T follicular helper cell (primary cell): ENCODE data around the gene SLC39A7.
A peak's percentile ranks its signal among the peaks of the same experiment; 100 is the strongest.

Experiments used
- DNase-seq: peaks from one replicate; pipeline ENCODE4 v3.0.0-alpha.2; 2020; ENCODE audit warnings: low read depth
- total RNA-seq, 2 experiments: gene quantifications; one replicate each; lab custom pipeline; 2026; lab: John Stamatoyannopoulos, UW

The SLC39A7 gene, protein sequence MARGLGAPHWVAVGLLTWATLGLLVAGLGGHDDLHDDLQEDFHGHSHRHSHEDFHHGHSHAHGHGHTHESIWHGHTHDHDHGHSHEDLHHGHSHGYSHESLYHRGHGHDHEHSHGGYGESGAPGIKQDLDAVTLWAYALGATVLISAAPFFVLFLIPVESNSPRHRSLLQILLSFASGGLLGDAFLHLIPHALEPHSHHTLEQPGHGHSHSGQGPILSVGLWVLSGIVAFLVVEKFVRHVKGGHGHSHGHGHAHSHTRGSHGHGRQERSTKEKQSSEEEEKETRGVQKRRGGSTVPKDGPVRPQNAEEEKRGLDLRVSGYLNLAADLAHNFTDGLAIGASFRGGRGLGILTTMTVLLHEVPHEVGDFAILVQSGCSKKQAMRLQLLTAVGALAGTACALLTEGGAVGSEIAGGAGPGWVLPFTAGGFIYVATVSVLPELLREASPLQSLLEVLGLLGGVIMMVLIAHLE
- 67.4 to 94.3 reads per million in 2 experiments for total RNA-seq

DNA sequence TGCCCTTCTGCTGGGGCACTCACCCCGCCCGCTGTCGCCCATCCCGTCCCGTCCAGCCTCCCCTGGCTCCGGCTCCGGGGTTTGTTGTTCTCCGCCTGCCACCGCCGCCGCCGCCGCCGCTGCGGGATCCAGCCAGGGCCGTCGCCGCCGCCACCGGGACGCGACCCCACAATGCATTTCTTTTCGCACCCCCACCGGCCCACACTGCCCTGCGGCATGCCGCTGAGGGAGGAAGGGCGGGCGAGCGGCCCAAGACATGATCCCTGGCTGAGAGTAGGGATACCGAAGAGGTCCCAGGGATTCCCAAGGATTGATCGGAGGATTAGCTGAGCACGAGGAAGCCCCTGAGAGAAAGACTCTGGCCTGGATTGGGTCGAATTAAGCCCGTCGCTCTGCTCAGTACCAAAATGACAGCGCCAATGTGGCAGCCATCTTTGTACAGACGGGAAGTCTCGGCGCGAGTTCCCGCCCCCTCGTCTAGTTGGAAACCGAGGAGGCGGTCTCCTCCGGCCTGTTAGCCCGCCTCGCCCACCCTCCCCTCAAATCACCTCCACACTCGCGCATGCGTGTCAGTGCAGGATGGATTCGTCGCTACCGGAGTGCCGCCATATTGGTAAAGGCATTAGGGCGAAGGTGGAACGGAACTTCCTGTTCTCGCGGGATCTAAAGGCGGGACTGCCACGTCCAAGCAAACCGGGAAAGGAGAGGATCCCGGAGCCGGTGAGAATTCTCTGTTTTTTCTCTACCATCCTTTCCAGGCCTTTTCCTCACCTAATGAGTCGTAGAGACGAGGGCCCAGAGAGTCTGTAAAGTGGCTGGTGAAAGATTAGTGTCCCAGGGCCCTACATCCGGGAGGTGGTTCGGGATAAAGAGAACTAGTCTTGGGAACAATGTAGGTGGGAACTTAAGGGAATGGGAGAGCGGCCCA, at the start of gene SLC39A7, which contains the start of gene RXRB:
Gene SLC39A7 (plus strand): TSS at position 649 of the 928 bp plus-strand sequence. CDS start 379 bp downstream, outside the sequence.
Gene RXRB (minus strand): TSS at position 447 of the 928 bp plus-strand sequence. CDS start 189 bp downstream, at position 258.
- peak; percentile 99 for DNase-seq

DNA sequence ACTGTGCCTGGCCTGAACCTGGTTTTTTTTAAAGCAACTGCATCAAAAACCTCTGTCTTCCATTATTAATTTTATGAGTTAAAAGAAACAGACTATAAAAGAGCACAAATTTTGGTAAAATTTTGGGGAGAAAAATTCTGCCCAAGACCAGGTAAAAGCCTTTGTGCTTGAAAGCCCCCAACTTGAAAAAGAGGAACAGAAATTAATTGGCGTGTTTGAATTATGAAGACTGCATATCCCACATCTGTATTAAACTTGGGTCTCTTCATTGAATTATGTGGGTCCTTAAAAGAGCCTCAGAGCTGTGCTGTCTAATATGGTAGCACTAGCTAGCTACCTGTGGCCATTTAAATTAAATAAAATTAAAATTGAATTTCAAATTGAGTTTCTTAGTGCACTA, 49.6 kb upstream of the SLC39A7 start:
- no peak for DNase-seq

DNA sequence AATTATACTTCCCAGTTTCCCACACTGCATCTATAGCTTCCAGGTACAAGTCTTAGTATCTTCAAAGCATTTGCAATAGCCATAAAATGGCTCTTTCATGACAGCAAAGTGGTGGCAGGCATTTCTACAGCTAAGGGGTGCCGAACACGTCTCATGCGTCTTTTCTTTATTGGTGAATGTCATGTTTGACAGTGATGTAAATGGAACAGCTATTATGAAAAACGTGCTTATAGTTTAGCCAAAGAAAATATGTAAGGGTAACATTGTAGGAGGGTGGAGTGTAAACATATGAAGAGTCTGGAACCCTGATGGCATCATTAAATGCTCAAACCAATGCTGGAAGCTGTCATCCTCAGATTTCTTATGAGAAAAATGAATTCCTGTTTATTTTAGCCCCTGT, 46.3 kb upstream of the SLC39A7 start:
- no peak for DNase-seq

DNA sequence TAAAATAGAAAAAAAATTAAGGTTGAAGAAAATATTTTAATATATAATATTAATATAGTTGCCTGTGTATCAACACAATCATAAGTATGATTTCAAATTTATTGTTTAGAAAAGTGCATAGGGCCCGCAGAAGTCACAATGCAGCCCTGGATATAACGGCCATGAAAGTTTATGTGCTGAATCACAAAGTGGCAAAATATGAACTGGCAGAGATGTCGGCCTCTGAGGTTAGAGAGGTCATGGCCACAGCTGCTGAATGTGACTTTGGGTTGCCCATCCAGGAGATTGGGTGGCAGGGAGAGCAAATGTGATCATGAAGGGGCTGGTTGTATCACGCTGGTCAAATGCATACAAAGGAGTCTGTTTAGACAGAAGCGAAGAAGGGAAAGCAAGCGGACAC, 44.1 kb upstream of the SLC39A7 start:
- DNase-seq, result no peak

DNA sequence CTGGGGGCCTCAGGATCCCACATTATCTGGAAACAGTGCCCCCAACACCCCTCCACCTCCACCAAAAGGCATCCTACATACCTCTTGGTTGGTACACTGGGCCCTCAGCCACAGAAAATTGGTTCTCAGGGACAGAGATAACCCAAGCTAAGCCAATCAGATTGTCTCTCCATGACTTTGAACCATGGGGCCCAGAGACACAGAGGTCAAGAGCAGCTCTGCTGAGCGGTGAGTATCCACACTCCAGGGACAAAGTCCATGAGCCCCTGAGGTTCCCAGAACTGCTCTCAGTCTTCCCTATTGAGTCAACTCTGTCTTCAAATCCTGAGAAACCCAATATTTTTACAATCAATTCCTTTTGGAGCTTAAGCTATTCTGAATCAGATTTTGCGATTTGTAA, 43.7 kb upstream of the SLC39A7 start:
- no peak for DNase-seq

DNA sequence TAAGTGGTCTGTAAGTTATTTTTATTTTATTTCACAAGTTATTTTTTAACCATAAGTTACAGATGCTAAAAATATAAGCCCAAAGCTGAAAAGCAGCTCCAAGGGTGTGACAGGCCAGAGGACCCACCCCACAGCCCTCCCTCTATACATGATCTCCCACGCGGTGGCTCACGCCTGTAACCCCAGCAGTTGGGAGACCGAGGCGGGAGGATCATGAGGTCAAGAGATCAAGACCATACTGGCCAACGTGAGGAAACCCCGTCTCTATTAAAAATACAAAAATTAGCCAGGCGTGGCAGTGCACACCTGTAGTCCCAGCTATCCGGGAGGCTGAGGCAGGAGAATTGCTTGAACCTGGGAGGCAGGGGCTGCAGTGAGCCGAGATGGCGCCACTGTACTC, 40.6 kb upstream of the SLC39A7 start:
- no peak for DNase-seq

DNA sequence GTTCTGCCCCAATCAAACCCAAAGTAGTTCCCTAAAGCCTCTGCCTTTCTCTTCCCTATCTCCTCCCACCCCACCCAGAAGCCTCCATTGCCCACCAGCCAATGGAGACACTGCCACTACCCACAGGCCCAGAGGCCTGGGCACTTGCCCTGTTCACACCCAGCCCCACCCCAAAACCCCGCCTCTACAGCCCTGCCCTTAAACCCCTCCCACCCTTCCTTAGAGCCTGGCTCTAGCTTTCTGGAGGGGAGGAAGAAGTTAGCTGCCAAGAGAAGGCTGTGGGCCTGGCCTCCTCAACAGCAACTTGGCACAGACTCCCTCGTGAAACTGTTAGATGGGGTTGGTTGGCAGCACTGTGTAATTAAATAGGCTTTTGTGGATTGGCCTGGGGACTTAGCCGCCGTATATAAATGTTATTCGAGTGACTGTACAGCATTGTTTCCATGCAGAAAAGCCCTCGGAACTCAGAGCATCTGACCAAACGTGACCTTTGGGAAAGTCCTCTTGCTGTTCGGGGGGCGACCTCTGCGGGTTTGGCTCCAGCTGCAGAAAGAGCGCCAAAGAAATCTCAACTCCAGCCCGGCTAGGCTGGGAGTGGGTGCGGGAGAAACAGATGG, 39.8 kb upstream of the SLC39A7 start:
- DNase-seq, result no peak

DNA sequence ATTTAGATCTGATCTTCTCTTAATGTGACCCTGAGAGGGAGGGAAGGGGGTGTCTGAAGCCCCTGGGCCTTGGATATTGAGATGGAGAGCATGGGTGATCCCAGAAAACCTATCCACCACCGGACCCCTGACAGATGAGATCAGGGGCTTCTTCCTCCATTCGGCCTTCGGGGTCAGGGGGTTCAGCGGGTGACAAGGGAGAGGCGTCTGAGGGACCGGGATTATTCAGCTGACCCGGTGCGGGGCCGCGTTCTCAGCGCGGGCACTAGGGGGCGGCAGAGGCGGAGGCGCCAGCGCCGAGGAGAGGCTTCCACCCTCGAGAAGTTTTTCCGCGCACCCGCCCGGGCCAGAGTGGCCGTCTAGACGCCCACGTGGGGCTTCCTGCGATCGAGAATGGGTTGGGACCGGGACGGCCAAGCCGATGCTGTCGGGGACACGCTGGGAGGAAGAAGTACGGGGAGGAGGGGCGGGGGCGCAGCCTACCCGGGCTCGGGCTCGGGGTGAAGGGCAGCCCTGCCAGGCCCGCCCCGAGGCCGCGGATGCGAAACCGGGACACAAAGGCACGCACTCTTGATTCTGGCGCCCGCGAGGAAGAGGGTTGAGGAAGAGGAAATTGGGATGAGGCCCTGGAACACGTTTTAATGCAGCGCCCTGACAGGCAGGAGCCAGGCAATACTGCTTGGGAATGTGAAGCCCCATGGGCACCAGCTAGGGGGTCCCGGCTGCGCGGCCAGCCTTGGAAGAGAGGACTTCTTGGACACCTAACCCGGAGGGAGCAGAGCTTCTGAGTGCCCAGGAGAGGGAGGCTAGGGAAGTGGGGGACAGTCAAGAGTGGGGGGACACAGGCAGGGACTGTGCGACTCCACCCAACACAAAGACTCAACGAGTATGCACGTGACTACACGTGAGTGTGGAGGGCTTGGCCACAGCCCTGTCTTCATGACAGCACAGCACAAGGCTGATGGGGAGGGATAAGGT, 39.0 kb upstream of the SLC39A7 start:
- DNase-seq, result peak; percentile 67

DNA sequence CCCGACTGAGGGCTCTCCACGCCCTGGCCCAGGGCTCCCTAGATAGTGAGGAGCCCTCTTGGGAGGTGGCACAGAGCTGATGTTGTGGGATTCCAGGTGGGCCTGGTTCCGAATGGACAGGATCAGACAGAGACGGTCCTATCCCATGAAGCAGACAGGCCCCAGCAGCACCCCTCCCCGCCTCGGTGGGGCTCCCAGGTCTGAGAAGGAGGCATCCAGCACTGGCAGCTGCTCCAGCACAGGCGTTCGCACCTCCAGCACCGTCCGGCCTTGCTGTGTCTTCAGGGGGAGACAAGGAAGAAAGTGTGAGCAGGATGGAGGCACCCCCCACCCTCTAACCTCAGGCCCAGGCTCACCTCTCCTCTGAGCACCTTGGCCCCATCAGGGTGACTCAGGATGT, 37.1 kb upstream of the SLC39A7 start:
- no peak for DNase-seq

DNA sequence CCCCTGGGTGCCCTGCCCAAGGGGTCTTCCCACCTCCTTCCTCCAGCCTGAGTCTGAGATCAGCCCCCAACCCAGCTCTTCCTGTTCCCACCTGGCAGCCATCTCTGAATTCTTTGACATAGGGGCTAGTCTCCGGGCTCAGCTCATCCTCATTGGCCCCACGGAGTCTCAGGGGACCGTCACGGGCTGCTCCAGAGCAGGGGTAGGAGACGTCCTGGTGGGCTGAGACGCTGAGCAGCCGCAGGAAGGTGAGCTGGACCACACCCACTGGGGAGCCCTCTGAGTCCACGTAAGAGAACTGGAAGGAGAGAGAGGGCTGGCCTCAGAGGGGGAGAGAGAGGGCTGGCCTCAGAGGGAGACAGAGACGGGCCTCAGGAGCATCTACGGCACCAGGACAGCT, 36.5 kb upstream of the SLC39A7 start:
- no peak for DNase-seq

DNA sequence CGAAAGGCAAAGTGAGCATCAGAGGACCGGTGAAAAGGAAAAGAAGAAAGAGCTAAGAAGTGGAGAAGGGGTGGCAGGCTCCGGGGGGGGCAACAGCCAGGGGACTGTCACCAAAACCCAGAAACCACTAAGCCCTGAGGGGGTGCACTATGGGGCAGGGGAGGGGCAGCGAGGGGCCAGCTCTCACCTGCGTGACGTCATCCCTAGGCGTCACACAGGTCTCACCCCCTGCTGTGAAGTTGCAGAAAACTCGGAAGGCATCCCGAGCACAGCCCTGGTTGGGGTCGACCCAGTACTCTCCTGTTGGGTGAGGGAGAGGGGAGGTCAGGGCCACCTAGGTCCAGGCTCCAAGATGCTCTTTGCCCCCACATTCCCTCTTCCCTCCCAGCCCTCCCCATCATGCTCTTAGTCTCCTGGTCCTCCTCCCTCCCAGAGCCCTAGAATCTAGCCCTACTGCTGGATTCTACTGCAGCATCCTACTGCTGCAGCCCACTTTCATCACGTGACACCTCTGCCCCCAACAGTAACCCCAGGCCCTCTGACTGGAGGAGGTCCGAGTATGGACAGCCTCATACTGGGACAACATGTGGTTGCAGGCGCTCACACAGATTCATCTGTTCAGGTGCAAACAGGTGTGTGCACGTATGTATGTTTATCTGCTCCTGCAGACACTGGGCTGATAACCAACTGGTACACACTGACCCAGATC, 35.8 kb upstream of the SLC39A7 start:
- no peak for DNase-seq

DNA sequence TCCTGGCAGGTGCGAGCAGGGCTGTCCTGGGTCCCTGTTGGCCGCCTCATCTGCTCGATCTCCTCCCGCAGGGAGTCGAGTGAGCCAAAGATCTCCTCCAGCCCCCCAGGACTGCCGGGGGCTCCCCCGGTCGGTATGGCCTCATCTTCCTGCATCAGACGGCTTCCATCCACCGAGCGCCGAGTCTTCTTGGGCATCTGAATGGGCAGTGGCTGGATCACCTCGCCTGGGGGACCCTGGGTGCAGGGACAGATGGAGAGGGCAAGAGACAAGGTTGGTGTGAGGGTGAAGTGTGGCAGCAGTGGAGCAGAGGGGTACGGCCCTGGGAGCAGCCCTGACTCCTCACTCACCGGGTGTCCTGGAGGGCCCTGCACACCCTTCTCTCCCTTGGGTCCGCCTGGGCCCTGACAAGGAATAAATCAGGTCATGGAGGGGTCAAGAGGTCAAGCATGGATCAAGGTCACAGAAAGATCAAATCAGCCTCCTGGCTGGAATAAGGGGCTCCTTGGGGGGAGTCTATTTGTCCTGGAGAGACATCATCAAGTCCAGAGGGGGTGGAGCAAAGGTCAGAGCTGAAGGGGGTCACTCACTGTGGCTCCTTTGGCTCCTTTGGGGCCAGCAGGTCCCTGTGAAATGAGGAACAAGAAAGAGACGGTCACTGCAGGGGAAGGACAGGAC, 34.9 kb upstream of the SLC39A7 start:
- DNase-seq, result no peak

DNA sequence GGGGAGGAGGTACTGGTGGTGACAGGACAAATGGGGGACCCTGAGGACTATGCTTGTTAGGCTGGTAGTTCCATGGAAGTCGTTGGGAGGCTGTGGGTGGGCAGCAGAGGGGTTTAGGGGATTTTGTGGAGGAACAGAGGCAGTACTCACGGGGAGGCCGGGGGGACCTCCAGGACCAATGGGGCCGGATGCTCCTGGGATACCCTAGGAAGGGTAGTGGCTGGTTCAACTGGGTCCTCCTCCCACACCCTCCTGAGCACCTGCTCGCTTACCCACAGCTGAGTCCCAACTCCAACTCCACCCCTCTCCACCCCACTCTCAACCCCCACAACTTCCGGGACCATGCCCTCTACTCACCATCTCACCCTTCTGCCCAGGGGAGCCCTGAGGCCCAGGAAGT, 34.3 kb upstream of the SLC39A7 start:
- no peak for DNase-seq

DNA sequence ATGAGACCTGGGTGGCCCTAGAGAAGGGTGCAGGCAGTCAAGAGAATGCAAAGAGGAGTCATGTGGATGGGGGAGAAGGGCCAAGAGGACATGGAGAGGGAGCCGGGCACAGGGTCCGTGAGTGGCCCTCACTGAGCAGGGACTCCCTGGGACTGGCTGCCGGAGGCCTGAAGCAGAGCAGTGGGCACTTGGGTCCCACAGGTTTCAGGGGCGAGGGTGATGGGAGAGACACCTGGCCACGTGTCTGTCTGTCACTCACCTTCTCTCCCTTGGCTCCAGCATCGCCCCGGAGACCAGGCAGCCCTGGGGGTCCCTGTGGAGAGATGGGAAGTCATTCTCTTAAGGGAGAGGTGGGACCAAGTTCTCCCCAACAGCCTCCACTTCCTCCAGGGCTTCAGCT, 33.9 kb upstream of the SLC39A7 start:
- DNase-seq, result no peak

DNA sequence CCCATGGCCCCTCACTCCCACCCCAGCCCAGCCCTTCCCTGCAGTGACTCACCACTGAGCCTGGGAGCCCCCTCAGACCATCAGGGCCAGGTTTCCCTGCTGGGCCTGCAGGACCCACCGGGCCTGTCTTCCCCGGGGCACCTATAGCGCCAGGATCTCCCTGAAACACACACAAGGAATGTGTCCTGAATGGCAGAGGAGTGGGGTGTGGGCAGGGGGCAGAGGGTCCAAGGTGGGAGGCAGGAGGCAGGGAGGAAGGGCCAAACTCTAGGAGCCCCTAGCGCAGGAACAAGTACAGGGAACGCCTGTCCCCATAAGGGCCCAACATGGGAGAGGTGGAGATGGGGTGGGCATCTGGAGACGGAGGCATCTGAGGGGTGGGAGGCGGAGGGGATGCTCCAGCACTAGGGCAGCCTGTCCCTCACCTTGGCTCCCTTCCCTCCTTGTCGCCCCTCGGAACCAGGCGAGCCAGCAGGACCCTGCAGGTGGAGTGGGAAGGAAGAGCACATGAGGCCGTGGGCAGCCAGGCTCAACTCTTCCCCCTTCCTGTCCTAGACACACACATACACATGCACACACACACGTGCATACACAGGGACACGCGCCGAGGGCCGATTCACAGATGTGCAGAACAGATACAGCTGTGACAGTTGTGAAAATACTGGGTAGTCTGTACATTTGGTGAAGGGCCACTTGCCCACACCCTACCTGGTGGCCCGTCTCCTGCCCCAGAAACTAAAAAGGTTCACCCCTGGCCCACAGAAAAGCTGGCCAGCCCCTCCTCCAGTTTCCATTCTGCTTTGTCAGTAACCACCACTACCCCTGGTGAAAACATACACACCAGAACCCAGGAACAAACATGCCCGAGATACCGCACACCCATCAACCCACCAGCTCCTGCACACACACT, 33.0 kb upstream of the SLC39A7 start:
- no peak for DNase-seq

DNA sequence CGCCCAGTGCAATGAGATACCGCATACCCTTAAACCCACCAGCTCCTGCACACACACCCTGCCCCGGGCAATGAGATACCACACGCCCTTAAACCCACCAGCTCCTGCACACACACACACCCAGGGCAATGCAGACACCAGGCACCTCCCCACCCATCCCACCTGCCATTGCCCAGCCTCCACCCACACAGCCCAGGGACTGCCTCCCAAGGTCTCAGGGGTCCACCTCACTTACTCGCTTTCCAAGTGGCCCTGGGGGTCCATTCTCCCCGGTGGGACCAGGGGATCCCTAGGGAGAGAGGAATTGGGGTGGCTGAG, 32.4 kb upstream of the SLC39A7 start:
- no peak for DNase-seq

DNA sequence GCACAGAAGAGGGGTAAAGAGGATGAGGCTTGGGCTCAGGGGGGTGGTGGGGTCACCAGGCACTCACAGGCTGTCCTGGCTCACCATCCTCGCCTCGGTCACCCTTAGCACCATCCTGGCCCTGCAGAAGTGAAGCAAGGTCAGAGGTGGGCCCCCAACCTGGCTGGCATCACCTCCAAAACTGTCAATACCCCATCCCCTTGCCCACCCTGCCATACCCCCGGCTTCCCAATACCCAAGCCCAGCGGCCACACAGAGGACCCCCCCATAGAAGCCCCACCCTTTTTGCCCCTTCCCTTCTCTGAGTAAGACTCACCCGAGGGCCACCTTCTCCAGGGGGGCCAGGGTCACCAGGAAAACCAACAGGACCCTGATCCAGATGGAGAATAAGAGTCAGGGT, 32.0 kb upstream of the SLC39A7 start:
- no peak for DNase-seq

DNA sequence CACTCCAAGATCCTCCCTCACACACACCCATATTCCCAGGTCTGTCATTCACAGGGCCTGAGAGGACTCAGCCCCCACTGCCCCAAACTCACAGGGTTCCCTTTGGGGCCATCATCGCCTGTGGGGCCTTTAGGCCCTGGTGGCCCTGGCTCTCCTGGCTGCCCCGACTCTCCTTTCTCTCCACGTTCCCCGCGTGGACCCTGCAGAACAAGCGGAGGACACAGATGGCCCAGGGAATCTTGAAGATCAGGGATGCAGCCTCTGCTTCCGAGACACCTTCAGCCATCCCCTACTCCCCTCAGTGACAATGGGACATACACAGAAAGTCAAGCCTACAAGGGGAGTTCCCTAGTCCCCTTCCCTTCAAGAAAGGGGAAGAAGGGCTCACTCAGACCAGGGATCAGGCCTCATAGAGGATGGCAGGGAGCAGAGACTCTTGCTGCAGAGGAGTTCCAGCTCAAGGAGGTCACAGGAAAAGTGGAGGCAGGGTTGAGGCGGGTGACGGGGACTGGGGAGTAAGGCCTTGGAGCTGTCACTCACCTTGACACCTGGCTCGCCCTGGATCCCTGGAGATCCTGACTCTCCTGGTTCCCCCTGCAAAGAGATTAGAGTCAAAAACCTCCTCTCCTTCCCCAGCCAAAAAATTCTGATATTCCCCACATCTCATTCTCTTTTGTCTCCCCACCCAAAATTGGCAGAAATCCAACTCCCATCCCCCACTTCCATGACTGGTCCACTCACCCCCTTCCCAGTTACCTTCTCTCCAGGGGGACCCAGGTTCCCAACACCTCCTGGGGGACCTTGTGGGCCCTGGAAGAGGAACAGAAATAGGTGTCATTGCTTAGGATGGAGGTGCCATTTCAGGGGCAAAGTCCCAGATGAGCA, 31.1 kb upstream of the SLC39A7 start:
- no peak for DNase-seq
